ENCODE data around the gene PJA2. TPM values are rescaled to one million over a fixed set of nuclear protein-coding genes. Genes with fewer than 3 reads are reported as not detected.
"Not testable (repeated sequence)": the region's sequence is repeated elsewhere in the genome, so short reads cannot be mapped to it uniquely, and the experiment has no call there.

PJA2 gene
- total RNA-seq, 1 donor, result 124 TPM

DNA sequence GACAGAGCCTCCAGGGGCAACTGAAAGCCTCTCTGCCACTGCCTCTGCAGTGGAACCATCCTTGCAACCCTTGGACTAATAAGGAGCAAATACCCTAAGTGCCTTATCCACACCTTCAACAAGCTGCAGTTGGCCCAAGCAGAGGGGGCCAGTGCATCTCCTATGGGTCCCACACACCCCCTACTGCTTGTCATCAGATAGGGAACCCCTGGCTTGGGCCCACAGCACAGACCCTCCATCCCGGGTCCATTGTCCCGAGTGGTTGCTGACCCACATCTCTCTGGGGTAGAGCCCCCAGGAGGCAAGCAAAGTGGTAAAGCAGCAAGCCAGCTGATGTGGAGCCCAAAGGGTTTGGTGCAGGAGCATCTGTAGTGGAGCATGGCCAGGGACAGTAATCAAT lies 119.5 kb downstream of the PJA2 start:
- no peak for DNase-seq (ENCODE audit: low read depth)
- TF ChIP-seq CTCF (IDR thresholded peaks at IDR 0.05; ENCODE audit: insufficient read depth, low read length), result no peak
- no peak overlapping the region for H3K4me3 ChIP-seq (ENCODE audit: low read depth, low read length)

GRCh38 chr5:109286628-109287027 lies 123.1 kb downstream of the PJA2 start:
- DNase-seq (ENCODE audit: low read depth); H3K4me3 ChIP-seq (ENCODE audit: low read depth, low read length): not testable (repeated sequence)
